AG08396 (cell line): ENCODE results near the gene GPR3.

Experiments used
- DNase-seq: peaks from one replicate; pipeline ENCODE4 v3.0.0; 2012; ENCODE audit warnings: low spot score, mixed read lengths

Gene GPR3, protein sequence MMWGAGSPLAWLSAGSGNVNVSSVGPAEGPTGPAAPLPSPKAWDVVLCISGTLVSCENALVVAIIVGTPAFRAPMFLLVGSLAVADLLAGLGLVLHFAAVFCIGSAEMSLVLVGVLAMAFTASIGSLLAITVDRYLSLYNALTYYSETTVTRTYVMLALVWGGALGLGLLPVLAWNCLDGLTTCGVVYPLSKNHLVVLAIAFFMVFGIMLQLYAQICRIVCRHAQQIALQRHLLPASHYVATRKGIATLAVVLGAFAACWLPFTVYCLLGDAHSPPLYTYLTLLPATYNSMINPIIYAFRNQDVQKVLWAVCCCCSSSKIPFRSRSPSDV

GRCh38 chr1:27392096-27392777, at the start of gene GPR3:
GPR3 (plus strand) TSS chr1:27392622; CDS start chr1:27393799, 1,177 bp downstream.
- peak; percentile 98 for DNase-seq

DNA sequence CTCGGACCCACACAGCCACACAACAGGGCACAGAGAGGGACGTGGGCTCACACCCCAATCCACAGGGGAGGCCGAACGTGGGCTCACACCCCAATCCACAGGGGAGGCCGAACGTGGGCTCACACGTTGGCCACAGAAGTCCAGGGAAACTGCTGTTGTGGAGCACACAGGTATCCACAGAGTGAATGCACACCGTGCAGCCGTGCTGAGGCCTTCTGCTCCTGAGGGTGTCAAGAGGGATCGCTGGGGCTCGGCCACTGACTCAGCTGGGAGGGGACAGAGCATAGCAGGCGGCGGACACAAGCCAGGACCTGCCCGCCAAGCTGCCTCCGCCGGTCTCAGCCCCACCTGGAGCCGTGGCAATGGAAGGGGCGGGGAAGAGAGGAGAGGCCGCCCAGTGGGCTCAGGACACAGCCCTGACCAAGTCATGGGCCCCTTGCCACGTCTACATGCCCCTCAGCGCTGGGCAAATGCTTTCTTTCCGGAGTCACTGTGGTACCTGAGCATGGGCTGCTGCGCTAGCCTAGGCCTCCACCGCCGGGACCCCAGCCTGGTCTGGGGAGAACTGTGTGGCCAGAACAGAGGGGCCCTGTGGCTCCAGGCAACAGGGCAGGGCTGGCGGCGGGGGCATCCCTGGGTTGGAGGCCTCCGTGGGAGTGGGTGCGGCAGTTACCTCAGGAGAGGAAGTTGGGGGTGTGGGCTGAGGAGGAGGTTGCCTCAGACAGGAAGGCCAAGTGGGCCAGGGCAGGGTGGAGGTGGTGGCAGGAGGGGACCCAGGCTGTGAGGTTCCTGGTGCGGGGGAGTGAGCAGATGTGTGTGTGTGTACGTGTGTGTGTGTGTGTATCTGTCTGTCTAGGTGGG, 49.4 kb upstream of the GPR3 start:
- no peak for DNase-seq

- DNase-seq = no peak
Observed at GRCh38 chr1:27343639-27344025, 48.8 kb upstream of the GPR3 start.

- no peak for DNase-seq
Observed at GRCh38 chr1:27345272-27345671, 47.1 kb upstream of the GPR3 start.

- DNase-seq = no peak
Observed at GRCh38 chr1:27346357-27346756, 46.1 kb upstream of the GPR3 start.

DNA sequence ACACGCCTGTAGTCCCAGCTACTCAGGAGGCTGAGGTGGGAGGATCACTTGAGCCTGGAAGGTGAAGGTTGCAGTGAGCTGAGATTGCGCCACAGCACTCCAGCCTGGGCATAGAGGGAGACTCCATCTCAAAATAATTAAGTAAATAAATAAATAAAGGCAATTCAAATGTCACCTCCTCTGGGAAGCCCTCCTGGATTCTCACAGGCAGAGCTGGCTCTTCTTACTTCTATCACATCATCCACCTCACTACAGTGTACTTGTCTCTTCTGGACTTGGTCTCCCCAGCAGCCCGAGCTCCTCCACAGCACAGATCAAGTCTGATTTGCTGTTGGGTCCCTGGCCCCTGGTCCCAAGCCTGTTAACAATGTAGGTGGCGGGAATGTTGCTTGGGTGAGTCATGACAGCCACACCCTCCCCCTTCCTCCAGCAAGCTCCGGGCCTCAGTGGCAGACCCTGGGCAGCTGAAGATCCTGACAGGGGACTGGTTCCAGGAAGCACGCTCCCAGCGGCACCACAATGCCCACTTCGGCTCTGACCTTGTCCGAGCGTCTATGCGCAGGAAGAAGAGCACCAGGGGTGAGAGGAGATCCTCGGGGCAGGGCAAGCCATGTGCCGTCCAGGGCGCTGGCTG, 45.3 kb upstream of the GPR3 start:
- DNase-seq = no peak

- DNase-seq = peak; percentile 59
Observed at GRCh38 chr1:27348861-27349783, 43.3 kb upstream of the GPR3 start.

DNA sequence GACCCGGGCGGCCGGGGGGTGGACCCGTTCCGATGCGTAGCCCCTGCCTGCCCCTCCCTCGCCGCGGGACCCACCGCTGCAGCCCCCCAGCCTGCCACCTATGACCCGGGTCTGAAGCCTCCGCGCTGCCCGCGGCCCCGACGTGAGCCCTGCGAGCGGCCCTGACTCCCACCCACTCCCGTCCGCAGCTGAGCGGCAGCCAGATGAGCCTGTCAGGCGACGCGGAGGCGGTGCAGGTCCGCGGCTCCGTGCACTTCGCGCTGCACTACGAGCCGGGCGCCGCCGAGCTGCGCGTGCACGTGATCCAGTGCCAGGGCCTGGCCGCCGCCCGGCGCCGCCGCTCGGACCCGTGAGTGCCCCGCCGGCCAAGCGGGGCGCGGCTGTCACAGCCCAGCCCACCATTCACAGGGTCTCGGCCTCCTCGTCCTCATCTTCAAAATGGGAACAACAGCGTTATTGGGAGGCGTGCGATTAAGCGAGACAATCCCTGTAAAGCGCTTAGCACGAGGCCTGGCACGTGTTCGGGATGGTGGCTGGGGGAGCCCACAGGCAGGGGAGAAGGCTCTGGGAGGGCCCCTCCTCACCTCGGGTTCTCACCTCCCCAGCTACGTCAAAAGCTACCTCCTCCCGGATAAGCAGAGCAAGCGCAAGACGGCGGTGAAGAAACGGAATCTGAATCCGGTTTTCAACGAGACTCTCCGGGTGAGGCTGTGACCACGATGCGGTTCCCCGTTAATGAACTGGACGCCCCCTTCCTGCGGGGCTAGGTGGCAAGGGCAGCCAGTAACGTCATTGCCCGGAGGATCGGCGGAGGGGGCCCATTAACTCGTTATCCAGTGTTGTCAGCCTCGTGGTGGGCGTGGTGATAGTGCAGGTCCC, 42.4 kb upstream of the GPR3 start:
- peak; percentile 91 for DNase-seq

- no peak for DNase-seq
Observed at GRCh38 chr1:27350663-27351540, 41.5 kb upstream of the GPR3 start.

DNA sequence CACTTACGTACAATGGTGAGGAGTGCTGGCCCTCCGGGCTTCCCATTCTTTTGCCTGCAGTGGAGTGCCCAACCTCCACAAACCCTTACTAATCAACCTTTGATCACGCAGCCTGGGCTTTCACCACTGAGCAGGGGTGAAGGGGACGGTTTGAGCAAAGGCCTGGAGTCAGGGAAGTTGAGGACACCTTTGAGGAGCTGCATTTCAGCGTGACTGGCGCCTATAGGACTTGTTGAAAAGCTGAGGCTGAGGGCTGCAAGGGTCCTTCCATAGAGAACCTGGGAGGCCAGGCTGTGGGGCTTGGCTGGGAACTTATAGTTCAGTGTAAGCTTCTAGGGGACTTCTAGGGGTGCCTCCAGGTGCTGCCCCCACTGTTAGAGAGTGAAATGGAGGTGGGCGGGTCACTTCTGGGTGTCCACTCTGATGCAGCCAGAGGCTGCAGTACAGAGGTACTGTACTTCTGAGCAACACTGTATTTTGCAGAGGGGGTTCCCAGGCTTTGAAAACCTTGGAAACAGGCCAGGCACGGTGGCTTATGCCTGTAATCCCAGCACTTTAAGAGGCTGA, 40.8 kb upstream of the GPR3 start:
- DNase-seq = no peak

DNA sequence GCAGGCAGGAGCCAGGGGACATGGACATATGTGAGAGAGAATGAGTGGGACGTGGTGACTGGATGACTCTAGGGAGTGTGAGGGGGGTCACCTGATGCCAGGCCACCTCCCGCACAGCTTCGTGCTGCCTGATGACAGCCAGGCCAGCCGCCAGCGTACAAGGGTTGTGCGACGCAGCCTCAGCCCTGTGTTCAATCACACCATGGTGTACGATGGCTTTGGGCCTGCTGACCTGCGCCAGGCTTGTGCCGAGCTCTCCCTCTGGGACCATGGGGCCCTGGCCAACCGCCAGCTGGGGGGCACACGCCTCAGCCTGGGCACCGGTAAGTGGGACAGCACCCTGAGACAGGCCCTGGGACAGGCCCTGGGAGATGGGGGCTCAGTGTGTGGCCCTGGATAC, 39.3 kb upstream of the GPR3 start:
- DNase-seq = no peak

DNA sequence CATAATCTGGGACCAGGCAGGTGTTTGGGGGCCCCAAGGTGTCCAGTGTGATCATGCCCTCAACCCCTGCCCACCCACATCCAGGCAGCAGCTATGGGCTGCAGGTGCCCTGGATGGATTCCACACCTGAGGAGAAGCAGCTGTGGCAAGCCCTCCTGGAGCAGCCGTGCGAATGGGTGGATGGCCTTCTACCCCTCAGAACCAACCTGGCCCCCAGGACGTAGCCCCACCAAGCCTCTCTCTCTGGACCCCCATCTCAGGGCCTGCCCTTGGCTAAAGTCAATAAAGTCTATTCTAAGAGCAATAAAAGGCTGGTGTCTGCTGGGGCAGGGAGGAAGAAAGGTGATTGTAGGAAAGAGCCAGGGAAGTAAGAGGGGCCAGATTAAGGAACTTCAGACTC, 38.8 kb upstream of the GPR3 start:
- DNase-seq = no peak

GRCh38 chr1:27355683-27356082, 36.7 kb upstream of the GPR3 start:
- no peak for DNase-seq

- DNase-seq = no peak
Observed at GRCh38 chr1:27356277-27356618, 36.2 kb upstream of the GPR3 start.

GRCh38 chr1:27356619-27357280, 35.7 kb upstream of the GPR3 start:
- no peak for DNase-seq

DNA sequence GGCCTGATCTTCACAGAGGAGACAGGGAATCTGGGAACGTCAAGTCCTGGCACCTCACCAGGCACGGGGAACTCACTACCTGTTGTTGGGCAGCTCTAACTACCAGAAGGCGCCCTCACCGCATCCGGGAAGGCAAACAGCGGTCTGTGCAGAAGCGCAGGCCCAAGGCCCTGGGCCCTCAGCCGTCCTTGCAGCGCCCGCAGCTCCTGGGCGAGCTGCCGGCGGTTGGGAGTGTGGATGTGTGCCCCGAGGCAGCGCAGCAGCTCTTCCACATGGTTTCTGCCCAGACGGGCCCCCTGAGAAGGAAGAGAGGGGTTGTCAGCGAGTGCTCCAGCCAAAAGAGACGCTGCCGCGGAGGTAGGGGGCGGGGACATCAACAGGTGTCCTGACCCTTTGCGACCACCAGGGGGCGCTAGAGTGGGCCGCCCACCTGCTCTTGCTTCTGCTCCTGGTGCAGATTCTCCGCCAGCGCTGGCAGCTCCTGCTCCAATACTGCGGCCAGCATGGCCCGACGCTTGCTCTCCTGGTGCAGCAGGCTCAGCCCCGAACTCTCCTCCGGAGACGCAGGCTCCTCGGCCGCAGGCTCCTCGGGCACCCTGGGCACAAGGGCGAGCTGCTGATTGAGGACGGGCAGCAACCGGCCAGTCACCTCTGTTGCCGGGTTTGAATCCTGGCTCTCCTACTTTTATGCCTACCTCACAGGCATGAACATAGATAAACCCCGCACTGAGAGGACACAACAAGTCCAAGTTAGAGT, 35.0 kb upstream of the GPR3 start:
- DNase-seq = peak; percentile 92

DNA sequence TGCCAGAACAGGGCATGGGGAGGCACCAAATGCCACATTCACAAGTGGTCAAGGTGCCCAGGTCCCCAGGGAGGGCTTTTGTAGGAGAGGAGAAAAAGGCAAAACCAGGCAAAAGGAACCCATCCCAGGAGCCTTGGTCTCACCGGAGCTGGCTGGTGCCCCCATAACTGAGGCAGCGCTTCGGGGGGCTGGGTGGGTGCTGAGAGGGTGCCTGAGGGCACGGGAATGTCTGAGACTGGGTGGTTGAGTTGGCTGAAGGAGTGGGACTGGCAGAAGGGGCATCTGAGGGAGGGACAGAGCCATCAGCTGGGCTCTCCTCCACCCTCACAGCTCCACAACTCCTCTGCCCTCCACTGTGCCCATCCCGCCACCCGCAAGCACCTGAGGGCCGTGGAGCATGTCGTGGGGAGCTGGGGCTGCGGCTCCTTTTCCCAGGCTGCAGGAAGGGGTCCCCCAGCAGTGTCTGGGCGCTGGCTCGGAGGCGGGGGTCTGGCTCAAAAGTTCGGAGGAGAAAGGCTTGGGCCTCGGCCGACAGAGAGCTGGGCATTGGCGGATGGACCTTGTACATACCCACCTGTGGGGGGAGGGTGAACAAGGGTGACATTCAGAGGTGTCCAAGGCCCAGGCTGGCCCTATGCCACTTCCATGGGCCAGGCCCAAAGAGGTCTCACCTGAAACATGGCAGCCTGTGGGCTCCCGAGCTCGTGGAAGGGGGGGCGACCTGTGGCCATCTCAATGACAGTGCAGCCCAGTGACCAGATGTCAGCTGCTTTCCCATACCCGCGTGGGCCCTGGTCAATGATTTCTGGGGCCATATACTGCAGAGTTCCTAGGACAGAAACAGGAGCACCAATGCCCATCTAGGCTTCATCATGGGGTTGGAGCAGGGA, 34.1 kb upstream of the GPR3 start:
- no peak for DNase-seq
